G401.6 (cell line): ENCODE results near the gene SEC22A.

Experiments
- FAIRE-seq: peaks from 2 replicates; lab custom pipeline; 2012; peaks lifted over from hg19 to GRCh38; lab: Jason Lieb, UNC

The SEC22A gene

DNA sequence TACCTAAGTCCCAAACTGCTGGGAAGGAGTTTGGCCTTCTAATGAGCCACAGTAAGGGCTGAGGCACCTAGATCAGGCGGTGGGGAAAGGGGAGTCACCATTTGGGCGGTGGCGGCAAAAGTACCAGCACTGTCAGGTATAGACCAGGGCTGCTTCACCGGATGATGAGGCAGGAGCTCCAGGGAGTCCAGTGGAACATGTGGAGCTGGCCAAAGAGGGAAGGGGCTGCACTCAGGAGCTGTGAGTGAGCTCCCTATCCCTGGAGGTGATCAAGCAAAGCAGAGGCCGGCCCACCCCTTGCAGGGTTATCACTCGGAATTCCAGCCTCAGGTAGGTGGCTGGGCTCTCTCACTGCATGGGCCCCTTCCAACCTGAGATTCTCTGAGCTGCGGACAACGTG is 108.4 kb downstream of the SEC22A start:
- no peak for FAIRE-seq

DNA sequence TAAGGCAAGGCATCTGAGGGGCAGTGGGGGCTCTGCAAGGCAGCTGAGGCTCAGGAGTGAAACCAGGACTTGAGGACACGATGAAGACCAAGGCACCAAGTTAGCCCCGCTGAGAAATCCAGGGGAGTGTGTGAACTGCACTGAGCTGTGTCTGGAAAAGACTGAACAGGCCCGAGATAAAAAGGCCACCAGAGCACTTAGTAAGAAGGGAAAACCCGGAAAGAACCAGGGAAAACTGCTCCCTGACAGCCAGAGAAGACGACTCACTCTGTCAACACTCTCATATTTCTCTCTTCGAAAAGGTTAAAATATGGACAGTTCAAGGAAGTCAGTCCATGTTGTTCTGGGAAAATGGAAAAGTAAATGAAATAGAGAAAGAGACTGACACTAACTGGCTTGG is 109.0 kb downstream of the SEC22A start:
- FAIRE-seq, result no peak

DNA sequence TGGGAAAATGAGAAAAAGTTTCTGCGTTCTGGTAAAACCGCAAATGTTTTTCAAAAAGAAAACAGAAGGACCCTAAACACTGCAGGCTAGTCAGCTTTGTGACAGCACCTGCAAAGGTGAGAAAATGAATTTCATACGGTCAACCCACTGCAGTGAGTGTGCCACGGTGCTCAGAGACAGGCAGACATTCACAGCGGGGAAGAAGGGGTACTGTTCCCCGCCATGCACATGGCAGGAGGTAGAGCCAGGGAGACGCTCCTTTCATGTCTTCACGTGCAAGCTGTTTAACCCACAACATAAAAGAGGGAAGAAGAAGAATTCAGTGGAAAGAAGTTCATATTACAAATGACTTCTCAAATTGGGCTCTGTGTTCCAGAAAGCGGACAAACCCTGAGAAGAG is 109.5 kb downstream of the SEC22A start:
- no peak for FAIRE-seq

DNA sequence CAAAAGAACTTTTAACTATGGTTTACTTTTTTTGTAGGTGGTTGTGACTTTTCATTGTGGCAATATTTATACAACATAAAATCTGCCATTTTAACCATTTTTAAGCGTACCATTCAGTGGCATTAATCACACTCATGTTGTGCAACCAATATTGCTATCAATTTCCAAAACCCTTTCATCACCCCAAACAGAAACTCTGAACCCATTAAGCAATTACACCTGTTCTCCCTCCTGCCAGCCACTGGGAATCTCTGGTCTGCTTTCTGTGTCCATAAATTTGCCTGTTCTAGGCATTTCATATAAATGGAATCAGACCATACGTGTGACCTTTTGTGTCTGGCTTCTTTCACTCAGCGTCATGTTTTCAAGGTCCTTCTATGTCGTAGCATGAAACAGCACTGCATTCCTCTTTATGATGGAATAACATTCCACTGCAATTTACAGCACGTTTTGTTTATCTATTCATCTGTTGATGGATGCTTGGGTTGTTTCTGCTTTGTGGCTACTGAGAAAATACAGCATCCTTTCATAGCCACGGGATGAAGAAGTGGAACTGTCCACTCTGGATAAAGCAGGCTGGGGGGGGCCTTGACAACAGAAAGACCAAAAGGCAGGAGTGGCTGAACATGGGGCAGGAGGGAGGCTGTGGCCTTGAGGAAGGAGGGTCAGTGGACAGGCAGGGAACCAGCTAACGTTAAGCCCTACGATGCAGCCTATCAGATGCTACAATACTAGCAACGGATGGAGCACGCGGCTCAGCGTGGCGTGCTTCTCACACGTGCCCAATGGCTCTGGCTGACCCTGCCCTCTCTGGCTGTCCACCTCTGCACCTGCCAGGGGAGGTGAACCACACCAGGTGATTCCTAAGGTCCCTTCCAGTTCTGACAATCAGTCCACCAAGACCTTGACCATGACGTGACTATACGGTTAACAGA is 110.9 kb downstream of the SEC22A start:
- FAIRE-seq, result no peak

DNA sequence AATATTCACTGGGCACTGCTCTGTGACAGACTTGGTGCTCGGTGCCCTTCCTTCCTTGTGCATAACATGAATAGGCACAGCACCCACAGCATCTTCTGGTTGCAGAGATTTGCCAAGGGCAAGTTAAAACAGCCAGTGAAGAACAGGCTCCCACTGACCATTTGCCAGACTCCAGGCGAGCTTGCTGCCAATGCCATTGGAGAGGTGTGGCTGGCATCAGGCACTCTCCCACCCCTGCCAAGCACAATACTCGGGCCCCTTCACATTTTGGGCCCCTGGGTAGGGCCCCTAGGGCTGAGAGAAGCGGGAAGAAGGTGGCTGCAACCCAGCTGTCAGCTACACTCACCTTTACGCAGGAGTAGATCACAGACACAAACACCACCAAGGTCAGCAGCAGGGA is 112.1 kb downstream of the SEC22A start:
- no peak for FAIRE-seq

DNA sequence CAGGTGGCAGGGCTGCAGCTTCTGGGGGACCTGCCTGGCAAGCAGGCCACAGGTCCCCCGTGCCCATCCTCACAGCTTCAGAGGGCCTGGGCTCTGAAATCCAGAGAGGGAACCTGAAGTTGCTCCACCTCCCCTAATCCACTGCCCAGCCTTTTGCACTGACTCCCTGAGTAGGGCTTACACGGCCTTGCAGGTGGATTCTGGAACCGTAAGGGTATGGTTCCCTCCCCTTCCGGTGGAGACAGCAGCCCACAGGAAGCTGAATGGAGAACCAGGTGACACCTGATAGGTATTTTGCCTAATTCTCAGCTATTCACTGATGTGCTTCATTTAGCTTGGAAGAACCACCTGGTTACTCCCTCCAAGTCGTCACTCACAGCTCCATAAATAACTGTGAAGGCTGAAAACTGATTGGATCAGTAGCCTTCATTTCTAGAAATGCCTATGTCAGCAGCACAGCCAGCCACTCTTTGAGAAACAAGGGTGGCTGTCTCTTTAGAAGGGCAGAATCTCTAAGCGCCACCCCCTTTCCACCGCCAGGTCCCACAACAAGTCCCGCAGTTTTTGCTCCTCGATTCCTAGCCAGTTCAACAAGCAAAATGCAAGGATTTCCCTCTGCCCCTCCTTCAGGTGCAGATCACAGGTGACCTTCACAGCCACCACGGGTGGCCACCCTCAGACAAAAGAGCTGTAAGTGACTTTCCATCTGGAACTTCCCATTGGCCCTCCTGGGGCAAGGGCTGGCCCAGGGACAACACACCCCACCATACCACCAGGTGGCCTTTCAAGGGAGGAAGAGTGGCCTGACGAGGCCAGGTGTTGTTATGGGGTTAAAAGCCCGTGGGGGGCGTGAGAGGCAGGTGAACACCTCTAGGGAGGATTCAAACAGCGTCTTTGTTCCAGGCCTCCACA is 112.9 kb downstream of the SEC22A start:
- FAIRE-seq, result no peak

DNA sequence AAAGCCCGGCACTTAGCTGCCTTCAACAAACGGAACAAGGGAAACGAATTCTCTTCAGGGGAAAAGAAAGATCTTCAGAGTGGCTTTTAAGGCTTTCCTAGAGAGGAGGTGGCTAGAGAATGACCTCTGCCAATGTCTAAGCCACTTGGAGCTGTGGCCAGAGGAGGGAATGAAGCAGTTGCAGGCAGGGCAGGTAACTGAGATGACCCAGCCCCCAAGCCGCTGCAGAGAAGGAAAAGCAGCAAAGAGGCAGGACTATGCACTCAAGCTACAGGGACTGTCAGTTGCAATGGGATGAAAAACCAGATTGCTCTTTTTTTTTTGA is 113.5 kb downstream of the SEC22A start:
- no peak for FAIRE-seq

DNA sequence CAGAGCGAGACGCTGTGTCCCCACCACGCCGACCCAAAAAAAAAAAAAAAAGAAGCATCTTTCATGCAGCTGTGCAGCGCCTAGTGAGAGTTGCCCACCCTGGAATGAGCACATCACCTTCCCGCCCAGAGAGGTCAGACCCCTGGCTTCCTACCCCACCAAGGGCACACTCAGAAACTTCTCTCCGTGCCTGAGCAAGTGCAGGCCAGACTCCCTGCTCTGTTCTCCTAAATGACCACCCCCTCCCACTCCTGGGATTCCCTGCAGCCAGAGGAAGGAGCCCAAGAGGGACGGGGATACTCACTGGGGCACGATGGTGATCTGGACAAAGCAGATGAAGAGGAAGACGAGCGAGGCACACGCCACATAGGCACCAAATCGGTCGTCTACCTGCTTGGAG is 116.0 kb downstream of the SEC22A start:
- no peak for FAIRE-seq

DNA sequence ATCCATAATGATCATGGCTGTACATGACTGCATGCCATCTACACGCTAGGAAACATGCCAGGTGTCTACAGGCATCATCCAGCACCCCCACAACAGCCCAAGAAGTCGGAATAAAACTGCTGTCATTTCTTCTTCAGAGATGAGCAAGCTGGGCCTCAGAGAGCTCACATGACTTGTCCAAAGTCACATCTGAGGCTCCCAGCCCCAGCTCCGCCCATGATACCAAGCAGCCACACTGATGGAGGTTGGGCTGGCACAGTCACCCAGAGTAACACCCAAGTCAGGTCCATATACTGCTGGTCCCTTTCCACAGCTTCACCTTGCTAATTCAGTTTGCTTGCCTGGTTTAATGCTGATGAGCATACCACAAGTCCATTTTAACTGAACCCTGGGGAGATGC is 116.6 kb downstream of the SEC22A start:
- no peak for FAIRE-seq

DNA sequence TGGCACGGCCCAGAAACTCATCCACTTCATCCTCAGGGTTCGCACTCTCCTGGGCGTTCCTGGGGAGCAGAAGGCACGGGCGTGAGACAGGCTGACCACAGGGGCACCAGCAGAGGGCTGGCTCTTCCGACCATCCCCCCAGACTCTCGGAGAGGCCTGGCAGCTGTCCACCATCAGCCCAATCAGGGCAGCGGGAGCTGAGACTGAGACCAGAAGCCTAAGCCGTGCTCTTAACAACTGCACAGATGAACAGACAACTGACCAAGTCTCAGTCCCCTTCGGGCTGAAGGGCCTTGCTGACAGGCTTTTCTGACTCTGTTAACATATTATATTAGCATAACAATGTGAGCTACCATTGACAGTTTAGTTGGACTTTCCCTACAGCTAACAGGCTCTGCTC is 118.0 kb downstream of the SEC22A start:
- FAIRE-seq, result no peak

DNA sequence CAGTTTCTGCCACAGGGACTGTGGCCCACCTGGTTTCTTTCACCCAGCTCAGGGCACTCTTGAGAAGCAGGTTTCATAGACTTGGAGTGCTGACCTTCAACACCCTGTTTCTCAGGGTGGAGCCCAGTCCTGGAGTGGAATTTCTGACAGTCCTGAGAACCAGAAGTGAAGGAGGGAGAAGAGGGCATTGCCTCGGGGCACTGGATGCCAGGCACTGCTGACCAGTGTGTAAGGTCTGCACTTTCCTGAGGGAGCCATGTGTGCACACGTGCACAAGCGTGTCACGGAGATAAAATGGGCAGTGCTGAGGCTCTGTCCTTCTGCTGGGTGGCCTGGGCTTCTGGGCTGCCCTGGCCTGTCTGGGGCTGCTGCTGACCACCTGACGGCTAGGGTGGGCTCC is 118.5 kb downstream of the SEC22A start:
- no peak for FAIRE-seq

DNA sequence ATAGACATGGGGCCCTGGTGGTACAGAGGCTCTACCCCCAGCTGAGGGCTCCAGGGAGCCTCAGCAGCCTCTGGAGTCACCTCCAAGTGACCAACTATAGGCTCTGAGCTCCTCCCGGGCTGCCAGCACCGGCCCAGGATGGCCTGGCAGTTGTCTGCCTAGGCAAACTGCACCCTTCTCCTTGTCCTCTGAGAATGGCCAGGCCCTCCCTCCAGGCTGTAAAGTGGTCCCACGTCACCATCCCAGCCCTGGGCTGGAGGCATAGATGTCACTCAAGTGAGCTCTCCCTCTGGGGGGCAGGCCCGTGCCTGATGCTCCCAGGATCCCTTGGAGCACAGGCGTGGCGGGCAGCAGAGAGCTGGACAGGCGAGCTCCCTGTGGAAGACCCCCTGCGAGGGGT is 120.1 kb downstream of the SEC22A start:
- FAIRE-seq, result no peak

DNA sequence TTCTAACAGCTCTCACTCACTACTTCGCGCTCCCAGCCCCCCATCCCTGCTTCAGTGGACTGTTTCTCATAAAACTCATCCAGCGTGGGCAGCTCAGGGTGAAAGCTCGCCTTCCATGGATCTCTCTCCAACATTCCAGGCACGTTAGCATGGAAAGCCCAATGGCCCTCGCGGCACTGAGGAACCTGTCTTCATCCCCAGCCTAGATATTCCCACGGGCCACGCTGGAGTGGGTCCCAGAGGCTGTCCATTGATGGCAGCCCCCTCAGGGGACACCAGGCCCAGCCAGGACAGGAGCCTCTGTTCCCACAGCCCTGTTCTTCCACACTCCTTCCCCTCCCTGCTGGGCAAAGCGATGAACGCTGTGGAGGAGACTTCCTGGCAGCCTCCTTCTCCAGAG is 121.1 kb downstream of the SEC22A start:
- no peak for FAIRE-seq
